ENCODE results near the gene ASGR1.
"Not testable (repeated sequence)": the region's sequence is repeated elsewhere in the genome, so short reads cannot be mapped to it uniquely, and the experiment has no call there.

ASGR1 gene

DNA sequence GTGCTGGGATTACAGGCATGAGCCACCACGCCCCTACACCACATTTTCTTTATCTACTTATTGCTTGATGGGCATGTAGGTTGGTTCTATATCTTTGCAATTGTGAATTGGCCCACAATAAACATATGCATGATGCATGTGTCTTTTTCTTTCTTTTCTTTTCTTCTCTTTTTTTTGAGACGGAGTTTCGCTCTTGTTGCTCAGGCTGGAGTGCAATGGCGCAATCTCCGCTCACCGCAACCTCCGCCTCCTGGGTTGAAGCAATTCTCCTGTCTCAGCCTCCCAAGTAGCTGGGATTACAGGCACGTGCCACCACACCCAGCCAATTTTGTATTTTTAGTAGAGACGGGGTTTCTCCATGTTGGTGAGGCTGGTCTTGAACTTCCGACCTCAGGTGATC is 20.7 kb downstream of the ASGR1 start:
- not testable (repeated sequence) for DNase-seq

DNA sequence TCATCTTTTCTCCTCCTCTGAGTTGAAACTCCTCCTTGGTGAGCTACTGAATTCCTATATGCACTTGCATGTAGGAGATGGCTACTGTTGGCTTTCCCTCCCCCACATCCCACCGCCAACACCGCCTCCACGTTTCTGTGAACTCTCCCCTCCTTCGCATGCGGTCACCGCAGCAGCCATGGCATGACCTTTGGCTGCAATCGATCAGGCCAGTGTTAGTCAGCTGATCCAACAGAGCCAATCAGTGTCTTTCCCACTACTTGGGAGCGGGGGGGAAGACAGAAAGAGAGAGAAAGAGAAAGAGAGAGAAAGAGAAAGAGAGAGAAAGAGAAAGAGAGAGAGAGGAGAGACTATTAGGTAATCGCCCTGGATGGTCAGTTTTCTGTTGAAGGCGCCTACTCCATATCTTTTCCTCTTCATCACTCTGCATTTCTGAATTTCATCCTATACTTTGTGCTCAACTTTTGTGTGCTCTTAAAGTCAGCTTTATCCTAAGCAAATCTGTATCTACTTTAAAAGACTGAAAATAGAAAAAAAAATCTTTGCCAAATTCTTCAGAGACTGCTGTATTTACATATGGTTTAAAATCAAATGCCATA is 22.7 kb downstream of the ASGR1 start:
- DNase-seq: no peak

DNA sequence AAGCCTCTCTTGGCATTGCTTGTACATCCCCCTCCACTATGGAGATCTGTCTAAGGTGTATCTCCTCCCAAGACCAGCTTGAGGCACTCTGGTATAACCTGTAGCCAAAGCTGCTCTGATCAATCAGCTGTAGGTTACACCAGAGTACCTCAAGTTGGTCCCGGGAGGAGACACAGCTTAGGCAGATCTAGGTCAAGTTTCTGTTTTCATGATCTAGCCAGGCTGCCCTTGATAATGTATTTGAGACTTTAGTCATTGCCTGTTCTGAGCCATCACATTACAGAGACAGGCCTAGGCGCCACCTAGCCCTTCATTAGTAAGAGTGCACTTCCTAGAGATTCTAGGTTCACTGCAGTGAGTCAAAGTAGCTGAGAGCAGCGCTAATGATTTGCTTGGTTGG is 31.4 kb downstream of the ASGR1 start:
- DNase-seq: no peak

DNA sequence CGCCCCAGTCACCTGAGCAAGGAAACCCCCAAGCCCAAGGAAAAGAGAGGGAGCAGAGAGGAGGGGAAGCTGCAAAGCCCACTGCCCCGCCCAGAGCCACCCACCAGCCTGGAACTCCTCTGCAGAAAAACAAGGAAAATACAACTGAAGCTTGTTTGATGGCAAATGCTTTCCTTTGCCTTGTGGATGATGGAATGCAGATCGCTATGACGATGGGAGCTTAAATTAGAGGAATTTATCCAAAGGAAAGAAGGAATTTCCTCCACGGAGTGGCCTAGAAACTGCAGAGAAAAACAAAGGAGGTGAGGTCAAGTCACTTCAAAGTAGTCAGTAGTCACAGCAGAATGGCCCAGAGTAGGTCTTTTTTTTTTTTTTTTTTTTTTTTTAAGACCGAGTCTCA is 33.1 kb downstream of the ASGR1 start:
- no peak for DNase-seq

DNA sequence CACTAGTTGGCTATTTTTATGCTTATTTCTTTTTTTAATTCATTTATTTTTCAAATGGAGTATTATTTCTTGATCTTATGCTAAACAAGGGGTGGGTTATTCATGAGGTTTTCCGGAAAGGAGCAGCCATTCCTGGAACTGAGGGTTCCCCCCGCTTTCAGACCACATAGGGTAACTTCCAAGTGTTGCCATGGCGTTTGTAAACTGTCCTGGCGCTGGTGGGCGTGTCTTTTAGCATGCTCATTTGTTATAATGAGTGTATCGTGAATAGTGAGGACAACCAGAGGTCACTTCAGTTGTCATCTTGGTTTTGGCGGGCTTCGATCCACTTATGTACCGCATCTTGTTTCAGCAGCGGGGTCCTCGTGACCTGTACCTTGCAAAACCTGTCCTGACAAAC is 35.0 kb downstream of the ASGR1 start:
- DNase-seq: no peak

DNA sequence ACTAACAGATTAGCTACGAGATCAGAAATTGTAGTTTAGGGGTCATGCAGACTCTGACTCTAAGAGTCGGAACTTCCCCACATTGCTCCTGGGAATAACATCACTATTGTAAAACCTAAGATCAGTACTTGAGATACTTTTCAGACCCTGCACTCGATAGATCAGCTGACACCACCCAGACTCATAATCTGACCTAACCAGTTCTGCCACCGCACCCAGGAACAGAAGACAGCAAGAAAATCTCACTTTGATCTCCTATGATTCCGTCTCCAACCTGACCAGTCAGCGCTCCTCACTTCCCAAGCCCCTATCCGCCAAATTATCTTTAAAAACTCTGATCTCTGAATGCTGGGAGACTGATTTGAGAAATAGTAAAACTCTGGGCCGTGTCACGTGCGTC is 37.3 kb downstream of the ASGR1 start:
- DNase-seq: no peak

DNA sequence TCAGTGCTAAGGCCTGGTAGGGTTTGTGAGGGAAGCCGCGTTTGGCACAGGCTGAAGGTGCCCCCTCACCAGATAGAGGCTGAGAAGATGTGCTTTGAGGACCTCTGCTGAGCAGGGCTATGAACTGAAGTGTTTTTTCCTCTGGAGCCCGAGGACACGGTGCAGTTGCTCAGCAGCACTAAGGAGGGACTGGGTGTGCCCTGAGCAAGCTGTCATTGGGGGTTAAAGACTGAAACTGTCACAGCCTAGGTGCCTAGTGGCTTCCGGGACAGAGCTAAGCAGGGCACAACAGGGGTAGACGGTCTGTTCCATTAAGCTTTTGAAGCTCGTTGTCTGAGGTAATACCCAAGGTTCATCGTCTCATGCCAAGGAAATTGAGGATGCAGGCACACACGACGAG is 39.8 kb downstream of the ASGR1 start:
- no peak for DNase-seq

DNA sequence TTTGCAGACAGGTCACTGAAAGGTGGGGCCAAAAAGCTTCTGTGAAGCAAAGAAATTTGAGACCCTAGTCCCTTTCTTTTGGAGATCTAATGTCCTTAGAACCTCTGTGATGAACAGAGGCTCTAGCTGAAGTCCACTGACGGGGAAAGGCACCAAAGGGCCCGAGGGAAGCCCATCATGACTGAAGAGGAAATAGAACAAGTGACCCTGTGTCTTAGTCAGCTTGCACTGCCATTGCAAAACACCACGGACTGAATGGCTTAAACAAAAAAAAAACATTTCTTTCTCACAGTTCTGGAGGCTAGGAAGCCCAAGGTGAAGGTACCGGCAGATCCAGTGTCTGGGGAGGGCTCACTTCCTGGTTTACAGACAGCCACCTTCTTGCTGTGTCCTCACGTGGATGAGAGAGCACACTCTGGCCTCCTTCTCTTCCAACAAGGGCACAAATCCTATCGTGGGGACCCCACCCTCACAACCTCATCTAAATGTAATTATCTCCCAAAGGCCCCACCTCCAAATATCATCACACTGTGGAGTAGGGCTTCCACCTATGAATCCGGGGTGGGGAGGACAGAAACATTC is 40.3 kb downstream of the ASGR1 start:
- DNase-seq: no peak

DNA sequence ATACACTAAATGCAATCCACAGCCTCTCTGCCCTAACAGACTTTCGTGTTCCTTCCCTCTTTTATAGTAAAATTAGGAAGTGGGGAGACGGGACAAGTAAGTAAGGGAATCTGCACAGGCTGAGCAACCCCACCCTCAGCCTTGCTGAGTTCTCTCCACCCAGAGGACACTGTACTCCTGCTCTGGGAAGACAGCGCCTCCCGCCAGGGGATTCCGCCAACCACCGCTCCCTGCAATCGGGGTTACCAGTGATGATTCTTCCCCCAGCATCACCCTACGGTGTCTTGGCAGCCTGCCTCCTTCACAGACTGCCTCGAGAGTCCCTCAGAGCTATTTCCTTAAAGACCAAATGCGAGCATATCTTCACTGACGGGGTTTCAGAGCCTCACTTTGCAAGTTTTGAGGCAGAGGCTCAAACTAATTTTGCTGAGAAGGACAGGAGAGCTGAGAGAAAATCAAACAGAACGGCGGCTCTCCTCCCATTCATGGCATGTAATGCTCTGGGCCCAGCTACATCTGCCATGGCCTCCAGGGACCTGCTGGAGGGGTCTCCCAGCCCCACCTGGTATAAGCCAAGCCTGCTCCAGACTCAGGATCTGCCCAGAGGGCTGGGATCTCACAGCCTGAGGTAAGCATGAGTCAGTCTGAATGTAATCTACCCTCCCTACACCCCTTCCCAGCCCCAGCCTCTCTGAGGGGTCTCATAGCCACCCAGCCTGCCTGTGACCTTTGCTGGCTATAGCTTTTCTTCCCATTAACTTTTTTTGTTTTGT is 41.8 kb downstream of the ASGR1 start:
- DNase-seq: no peak

DNA sequence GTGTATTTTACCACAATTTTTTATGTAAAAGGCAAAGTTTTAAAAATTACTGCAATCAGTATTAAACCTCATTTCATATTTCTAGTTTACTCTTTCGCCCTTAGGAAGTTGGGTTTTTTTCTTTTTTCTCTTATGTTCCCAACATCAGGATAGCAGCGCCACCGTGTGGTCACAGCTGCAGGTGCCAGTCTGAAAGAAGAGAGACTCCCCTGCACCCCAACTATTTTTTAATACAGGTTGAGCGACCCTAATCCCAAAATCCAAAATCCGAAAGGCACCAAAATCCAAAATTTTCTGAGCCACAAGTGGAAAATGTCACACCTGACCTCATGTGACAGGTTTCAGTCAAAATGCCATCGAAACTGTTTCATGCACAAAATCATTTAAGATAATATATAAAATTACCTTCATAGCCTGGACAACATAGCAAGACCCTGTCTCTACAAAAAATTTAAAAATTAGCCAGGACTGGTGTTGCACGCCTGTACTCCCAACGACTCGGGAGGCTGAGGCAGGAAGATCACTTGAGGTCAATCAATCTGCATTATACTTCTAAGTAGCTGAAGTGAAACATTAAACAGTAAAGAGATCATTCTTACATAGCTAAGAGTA is 42.8 kb downstream of the ASGR1 start:
- peak; percentile 81 to 83 for DNase-seq

DNA sequence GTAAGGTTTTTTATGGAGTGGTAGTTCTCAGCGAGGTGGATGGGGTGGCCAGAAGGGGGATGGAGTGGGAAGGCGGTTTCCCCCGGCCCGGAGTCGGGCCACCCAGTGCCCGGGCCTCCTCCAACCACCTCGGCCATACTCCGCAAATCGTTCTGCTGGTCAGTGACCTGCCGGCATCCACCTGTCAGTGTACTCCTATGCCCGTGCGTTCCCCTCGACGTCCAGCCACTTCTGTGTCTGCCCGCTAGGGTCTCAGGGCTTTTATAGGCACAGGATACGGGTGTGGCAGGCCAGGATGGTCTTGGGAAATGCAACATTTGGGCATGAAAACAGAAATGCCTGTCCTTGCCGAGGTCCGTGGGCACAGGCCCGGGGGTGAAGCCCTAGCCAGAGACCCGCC is 45.3 kb downstream of the ASGR1 start:
- DNase-seq: no peak

DNA sequence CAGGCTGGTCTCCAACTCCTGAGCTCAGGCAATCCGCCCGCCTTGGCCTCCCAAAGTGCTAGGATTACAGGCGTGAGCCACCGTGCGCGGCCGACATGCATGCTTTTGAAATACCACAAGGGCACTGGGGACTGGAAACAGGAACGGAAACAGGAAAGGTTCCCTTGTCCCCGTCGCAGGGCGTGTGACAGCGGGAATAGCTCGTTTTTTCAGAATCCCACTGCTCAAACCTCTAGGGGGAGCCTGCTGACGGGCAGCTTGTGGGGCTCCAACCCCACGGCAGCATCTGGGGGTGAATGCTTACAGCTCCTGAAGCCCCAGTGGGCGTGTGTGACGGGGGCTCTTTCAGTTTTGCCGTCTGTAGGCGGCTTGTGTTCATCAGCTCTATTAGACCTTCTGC is 45.7 kb downstream of the ASGR1 start:
- peak; percentile 67 to 74 for DNase-seq

DNA sequence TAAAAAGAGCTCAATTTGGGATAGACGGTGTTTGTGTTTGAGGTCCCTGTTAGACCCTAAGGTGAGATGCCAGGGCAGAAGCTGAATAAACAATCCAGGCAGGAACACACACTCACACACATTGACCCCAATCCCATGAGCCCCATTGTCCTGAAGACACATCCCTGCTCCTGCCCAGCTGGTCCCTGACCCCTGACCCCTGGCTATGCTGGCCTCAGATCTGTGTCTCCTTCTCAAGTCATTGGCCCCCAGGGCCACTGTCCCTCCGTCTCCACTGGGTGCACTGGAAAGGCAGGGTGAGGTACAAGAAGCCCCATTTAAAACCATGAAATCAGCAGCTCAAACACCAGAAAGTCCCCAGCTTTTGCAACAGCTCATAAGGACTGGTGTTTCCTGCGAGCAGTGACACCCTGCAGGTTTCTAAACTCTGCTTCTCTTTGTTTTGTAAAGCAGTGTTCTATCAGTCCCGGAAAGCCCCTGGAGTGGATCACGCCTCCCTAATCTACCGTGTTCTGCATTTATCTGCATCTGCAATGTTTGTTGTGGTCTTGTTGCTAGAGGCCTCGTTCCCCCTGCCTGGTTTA is 46.6 kb downstream of the ASGR1 start:
- peak; percentile 54 to 59 for DNase-seq

DNA sequence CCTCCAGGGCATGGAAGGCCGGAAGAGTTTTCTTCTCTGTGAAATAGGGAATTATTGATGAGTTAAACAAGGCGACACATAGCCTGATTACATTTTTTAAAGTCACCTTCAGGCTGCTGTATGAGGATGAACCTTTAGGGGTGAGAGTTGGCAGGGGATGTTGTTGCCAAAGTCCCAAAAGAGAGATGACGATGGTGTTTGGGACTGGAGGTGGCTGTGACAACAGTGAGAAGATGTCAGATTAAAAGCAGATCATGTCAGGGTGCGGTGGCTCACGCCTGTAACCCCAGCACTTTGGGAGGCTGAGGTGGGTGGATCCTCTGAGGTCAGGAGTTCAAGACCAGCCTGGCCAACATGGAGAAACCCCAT is 47.8 kb downstream of the ASGR1 start:
- no peak for DNase-seq

DNA sequence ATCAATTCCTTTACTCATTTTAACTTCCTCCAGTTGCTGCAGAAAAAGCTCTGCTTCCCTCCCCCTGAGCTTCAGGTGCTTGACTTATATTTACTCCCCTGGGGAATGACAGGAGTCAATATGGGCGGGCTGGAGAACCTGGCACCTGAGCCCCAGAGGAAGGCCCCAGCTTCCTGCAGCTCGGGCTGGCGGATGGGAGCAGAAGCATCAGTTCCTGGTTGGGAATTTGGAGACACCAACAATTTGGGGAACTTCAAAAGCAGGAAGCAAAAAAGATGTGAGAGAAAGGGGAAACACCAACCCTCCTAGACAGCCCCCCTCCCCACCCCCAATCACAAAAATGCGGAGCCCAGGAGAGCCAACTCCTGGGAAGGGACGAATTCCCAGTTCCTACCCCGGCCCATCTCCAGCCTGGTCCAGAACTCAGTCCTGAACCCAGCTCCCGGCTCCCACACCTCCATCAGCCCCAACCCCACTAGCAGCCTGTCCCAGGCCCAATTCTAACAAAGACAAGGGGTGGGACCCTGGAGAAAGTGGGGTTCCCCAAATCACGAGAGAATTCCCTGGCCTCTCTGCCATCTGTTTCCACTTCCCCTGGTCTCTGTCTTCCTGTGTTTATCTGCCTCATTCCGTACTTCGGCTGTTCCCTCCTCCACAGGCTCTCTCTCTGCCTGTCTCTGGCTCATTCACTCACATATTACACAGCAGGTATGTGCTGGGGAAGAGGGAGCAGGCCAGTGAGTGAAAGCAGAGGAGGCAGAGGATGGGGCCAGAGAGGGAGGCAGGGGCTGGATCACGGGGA is 48.3 kb downstream of the ASGR1 start:
- DNase-seq: no peak

DNA sequence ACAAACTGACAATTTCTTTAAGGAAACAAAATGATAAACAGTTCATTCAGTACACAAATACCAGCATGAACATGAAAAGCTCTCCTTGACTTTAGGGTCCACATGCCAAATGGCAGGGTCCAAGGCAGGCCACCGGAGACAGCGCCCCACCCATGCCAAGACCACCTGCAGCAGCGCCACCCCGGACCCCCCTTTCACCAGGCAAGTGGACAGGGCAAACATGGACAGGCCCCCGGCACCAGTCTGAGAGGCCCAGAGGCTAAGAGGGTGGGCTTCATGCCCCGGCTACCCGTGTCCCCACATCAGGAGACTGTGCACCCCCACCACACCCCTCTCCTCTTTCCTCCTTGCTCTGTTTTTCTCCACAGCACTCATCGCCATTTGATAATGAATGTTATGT is 49.9 kb downstream of the ASGR1 start:
- no peak for DNase-seq

DNA sequence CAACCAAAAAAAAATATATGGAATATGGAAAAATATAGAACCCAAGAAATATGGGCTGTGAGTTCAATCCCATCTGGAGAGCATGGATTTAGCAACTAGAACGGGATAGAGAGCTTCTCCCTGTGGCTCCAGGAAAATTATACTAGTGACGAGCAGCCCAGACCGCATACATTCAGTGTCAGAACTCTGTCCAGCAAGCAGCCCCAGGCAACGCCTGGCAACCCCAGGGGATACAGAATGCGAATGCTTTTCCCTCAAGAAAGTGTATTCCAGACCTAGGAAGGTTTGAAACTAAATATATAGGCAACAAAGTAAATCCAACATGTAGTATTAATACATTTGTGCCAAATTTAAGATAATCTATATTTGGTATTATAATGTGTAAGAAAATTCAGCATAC is 51.0 kb downstream of the ASGR1 start:
- DNase-seq: no peak

DNA sequence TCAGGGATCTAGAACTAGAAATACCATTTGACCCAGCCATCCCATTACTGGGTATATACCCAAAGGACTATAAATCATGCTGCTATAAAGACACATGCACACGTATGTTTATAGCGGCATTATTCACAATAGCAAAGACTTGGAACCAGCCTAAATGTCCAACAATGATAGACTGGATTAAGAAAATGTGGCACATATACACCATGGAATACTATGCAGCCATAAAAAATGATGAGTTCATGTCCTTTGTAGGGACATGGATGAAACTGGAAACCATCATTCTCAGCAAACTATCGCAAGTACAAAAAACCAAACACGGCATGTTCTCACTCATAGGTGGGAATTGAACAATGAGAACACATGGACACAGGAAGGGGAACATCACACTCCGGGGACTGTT is 51.7 kb downstream of the ASGR1 start:
- not testable (repeated sequence) for DNase-seq

DNA sequence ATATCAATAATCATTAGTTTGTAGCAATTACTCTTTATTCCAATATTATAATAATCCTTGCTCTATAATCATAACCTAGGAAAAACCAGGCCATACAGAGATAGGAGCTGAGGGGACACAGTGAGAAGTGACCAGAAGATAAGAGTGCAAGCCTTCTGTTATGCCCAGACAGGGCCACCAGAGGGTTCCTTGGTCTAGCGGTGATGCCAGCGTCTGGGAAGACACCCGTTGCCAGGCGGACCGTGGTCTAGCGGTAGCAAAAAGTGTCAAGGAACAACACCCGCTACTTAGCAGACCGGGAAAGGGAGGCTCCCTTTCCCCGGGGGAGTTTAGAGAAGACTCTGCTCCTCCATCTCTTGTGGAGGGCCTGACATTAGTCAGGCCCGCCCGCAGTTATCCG is 52.8 kb downstream of the ASGR1 start:
- not testable (repeated sequence) for DNase-seq

DNA sequence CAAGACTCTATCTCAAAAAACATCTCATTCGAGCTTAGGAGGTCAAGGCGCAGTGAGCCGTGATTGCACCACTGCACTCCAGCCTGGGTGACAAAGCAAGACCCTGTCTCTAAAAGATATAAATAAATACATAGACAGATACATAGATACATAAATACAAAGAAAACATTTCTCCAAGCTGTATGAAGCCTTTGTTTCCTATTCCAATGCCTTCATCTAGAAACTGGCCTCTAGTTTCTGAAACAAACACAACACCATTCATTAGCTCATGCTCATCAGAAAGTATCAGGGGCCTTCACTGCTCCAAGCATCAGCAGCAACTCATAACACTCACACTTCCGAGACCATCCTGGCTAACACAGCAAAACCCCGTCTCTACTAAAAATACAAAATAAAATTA is 54.2 kb downstream of the ASGR1 start:
- DNase-seq: no peak

DNA sequence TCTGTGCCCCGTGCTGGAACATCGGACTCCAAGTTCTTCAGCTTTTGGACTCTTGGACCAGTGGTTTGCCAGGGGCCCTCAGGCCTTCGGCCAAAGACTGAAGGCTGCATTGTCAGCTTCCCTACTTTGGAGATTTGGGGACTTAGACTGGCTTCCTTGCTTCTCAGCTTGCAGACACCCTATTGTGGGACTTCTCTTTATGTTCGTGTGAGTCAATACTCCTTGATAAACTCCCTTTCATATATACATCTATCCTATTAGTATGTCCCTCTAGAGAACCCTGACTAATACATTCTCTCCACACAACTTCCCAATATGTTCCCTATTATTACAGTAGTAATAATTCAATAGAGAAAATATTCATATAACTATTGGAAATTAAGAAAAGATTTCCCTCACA is 55.3 kb downstream of the ASGR1 start:
- no peak for DNase-seq

All from activated T-cell treated with anti-CD3 and anti-CD28 coated beads, Interleukin-2, amount 50 U/mL, for 48 hours (primary cell).